Lower lobe of right lung (tissue), 2 donors: ENCODE data around the gene C14orf119. TPM values are rescaled to one million over a fixed set of nuclear protein-coding genes. Genes with fewer than 3 reads are reported as not detected.

ENCODE experiments used
- ATAC-seq, 2 donors: fragments of 200-7000 bp; cut with Tn5 transposase; one replicate each; pipeline ENCODE4 v1.9.1; 2020 to 2022; ENCODE audit warnings: mild to moderate bottlenecking in 2 of 2, moderate library complexity in 2 of 2
- DNase-seq: peaks from one replicate; pipeline ENCODE4 v3.0.0-alpha.2; 2020
- H3K27ac ChIP-seq: fragments of 200-600 bp; one replicate; pipeline ENCODE4 v1.8.0; 2022
- H3K27me3 ChIP-seq: fragments of 200-600 bp; one replicate; pipeline ENCODE4 v1.8.0; 2022; ENCODE audit warnings: low read depth
- H3K36me3 ChIP-seq: fragments of 200-600 bp; one replicate; pipeline ENCODE4 v1.8.0; 2022; ENCODE audit warnings: mild to moderate bottlenecking
- H3K4me1 ChIP-seq: fragments of 200-600 bp; one replicate; pipeline ENCODE4 v1.8.0; 2022
- H3K4me3 ChIP-seq: fragments of 200-600 bp; one replicate; pipeline ENCODE4 v1.8.0; 2022; ENCODE audit warnings: mild to moderate bottlenecking
- H3K9me3 ChIP-seq: fragments of 200-600 bp; one replicate; pipeline ENCODE4 v1.8.0; 2022
- intact Hi-C: fragments of 100-400 bp; cut with DNase I; formaldehyde crosslinking; loops from one replicate; pipeline ENCODE4 v1.11.0; 2022
- long read RNA-seq: library from polyadenylated mRNA; unstranded; transcript quantifications from one replicate; pipeline ENCODE4 v2.0.0, GENCODE V29; 2021
- total RNA-seq: library from RNA; stranded (reverse); fragmentation: NEBNext Ultra II Directional; extraction: Animal tissue kit (Norgen Biotek cat#: 25700); gene quantifications from one replicate; pipeline ENCODE4 v1.2.1, GENCODE V29; 2021
- TF ChIP-seq, protein P1 (sequence below): fragments of 200-600 bp; IDR thresholded peaks from one replicate; pipeline ENCODE4 v1.8.0; 2022; ENCODE audit warnings: antibody characterized with exemption, mild to moderate bottlenecking
- donor health status: DM: no; HTN: yes; CAD: no; lungs with severe emphysema.

The C14orf119 gene, protein sequence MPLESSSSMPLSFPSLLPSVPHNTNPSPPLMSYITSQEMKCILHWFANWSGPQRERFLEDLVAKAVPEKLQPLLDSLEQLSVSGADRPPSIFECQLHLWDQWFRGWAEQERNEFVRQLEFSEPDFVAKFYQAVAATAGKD
- 53.3 TPM for total RNA-seq
- long read RNA-seq, transcript C14orf119-201 (2 exons, 3,660 nt), result major isoform, 84 of 101 reads
- long read RNA-seq, partial matches to known transcripts, result 0 of 101 reads
- long read RNA-seq, other reads (novel, unspliced or antisense), result 17 of 101 reads

DNA sequence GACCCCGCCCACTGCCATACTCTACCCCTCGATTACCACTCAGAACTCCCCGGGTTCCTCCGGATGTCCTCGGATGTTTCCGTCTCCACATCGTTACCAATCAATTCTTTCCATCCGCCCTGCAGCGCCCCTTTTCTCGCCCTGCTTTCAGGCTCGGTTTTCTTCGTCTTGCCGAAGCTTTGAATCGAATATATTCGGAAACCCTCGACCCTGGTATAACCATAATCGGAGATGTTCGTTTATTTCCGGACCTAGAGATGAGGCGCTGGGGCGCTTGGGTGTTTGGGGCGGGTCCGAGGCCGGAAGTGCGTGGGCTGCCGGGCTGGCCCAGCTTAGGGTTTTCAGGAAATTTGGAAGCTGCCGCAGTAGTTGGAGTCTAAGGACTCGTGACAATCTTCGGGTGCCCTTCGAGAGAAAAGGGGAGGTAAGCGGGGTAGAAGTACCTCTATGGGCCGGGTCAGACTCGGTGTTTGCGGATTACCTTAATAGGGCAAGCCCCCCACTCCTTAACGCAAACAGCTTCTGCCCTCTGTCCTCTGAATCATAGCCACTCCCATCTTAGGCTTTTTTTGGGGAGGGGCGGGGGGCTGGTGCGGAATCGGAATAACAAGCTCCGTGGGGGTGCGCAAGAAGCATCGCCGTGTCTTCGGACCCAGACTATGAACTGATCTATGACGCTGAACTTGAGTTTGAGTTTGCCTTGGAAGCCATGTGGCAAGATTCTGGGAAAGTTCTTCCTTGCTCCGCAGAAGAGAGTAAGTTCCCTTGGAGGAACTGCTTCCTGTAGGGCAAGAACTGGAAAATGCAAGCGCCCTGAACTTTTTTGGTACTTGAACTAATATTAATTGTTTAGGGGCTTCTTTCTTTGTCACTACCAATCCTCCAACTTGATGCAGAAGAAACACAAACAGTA lies at the start of gene C14orf119:
Gene C14orf119 (plus strand): TSS at position 310 of the 913 bp plus-strand sequence. CDS start 2,154 bp downstream, outside the sequence.
- TF ChIP-seq, protein P1, sequence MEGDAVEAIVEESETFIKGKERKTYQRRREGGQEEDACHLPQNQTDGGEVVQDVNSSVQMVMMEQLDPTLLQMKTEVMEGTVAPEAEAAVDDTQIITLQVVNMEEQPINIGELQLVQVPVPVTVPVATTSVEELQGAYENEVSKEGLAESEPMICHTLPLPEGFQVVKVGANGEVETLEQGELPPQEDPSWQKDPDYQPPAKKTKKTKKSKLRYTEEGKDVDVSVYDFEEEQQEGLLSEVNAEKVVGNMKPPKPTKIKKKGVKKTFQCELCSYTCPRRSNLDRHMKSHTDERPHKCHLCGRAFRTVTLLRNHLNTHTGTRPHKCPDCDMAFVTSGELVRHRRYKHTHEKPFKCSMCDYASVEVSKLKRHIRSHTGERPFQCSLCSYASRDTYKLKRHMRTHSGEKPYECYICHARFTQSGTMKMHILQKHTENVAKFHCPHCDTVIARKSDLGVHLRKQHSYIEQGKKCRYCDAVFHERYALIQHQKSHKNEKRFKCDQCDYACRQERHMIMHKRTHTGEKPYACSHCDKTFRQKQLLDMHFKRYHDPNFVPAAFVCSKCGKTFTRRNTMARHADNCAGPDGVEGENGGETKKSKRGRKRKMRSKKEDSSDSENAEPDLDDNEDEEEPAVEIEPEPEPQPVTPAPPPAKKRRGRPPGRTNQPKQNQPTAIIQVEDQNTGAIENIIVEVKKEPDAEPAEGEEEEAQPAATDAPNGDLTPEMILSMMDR, result no peak
- DNase-seq (peak; percentile 99), ATAC-seq (peak; percentile 96 to 98)
- H3K9me3 ChIP-seq, result no peaks in the 10 kb centered on the region
- H3K27me3 ChIP-seq, result no peaks in the 10 kb centered on the region
- peak within 1 kb of the TSS; percentile 68 for H3K4me3 ChIP-seq
- peak within 1 kb of the TSS; percentile 93 for H3K27ac ChIP-seq
- peaks cover 69% of the 10 kb centered on the region for H3K4me1 ChIP-seq
- intact Hi-C loops, result no loop called here
- H3K36me3 ChIP-seq, result peaks cover 50% of the 10 kb centered on the region

DNA sequence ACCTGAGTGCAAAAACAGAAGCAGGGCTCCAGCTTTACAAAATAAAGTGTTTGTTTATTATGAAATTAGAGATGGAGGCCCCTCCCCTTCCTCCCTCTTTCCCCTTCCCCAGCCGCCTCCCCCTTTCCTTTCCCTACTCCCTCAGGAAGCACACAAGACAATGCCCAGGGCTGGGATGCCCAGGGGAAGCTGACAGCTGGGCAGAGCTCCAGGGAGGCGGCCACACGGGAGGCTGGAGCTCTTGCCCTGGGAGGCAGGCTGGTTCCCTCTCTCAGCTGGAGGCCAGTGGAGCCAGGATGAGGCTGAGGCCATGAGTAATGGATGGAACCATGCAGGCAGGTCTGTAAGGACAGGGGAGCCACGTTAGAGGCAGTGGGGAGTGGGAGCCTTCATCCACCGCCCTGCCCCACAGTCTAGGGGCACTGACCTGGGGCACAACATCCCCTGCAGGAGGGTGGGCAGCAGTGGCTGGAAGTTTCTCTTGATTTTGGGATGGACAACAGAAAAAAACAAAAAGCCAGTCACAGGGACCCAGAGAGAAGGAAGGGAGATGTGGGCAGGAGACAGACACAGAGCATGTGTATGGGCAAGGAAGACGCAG lies 48.2 kb upstream of the C14orf119 start:
- TF ChIP-seq, protein P1, result no peak
- DNase-seq, result no peak
- peak overlapping the region; percentile 27 for H3K4me3 ChIP-seq
- no peak for ATAC-seq
- peak overlapping the region; percentile 58 for H3K27ac ChIP-seq
- H3K4me1 ChIP-seq, result peaks cover 11% of the 10 kb centered on the region
- no peaks in the 10 kb centered on the region for H3K9me3 ChIP-seq
- intact Hi-C loops, result no loop called here
- no peaks in the 10 kb centered on the region for H3K27me3 ChIP-seq
- H3K36me3 ChIP-seq, result no peaks in the 10 kb centered on the region

DNA sequence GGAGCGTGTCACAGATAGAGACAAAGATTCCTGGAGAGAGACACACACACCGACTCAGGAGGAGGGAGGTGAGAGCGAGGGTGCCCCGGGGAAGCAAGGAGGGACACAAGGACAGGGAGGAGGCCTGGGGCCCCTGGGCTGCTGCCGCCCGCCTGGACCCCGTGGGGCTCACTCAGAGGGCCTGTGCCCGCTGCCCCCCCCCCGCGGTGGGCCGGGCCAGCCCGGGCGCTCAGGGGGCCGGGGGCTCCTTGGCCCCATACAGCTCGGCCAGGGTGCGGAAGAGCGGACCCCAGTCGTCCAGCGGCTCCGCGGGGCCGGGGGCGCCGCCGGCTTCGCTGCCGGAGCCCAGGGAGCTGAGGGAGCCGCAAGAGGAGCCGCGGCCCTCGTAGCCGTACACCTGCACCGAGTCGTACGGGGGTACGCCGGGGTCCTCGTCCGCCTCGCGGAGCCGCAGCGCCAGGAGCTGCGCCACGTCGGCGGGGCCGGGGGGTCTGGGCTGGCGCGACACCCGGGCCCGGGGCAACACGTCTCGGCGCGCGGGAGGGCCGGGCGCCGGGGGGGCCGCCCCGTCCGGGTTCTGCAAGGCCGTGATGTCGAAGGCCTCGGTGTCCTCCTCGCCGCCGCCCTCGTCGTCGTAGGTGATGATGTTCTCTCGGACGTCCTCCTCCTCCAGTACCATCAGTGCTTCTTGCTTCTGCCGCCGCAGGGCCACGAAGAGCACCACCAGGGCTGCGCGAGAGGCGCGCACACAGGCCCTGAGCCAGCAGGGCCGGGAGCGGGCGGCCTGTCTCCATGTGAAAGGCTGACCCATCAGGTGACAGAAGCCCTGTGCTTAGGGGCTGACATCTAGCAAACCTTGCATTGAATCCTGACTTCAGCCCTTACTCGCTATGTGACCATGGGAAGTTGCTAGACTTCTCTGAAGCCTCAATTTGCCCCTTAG lies 47.3 kb upstream of the C14orf119 start:
- Histone ChIP-seq H3K27ac (peak overlapping the region; percentile 58), H3K4me3 (peak overlapping the region; percentile 27), H3K9me3 (no peaks in the 10 kb centered on the region), H3K4me1 (peaks cover 11% of the 10 kb centered on the region), H3K36me3 (no peaks in the 10 kb centered on the region), H3K27me3 (no peaks in the 10 kb centered on the region)
- TF ChIP-seq, protein P1, result no peak
- DNase-seq (no peak), ATAC-seq (no peak)
- intact Hi-C loops, result no loop called here

DNA sequence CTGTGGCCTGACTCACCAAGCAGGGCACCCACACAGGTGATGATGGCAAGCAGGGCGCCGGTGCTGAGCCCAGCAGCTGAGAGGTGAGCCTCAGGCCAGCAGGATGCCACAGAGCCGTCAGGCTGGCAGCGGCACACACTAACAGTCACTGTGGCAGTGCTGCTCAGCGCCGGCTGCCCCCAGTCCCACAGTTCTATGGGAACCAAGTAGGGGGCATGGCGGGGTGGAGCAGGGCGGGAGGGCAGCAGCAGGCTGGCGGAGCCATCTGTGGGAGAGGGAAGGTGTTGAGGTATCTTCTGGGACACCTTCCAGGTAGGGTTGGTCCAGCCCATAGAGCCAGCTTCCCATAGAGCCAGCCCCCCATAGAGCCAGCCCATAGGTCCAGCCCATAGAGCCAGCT lies 46.3 kb upstream of the C14orf119 start:
- no peak overlapping the region for H3K4me3 ChIP-seq
- DNase-seq (no peak), ATAC-seq (no peak)
- H3K27me3 ChIP-seq, result no peaks in the 10 kb centered on the region
- TF ChIP-seq, protein P1, result no peak
- no peak overlapping the region for H3K27ac ChIP-seq
- intact Hi-C loops, result no loop called here
- H3K4me1 ChIP-seq, result peaks cover 11% of the 10 kb centered on the region
- H3K36me3 ChIP-seq, result no peaks in the 10 kb centered on the region
- H3K9me3 ChIP-seq, result no peaks in the 10 kb centered on the region
